Esophagus squamous epithelium (tissue), 5 donors: ENCODE results near the gene CCDC88C. TPM values are rescaled to one million over a fixed set of nuclear protein-coding genes. Genes with fewer than 3 reads are reported as not detected.

Experiments
- DNase-seq: peaks from one replicate; lab custom pipeline; 2025; lab: John Stamatoyannopoulos, UW
- H3K27ac ChIP-seq, 4 donors: fragments of 200-600 bp; sonication (generic); one replicate each; pipeline ENCODE4 v1.5.1; 2016 to 2019; ENCODE audit warnings: mild to moderate bottlenecking in 1 of 4
- H3K27me3 ChIP-seq, 4 donors: fragments of 200-600 bp; sonication (generic); 1 replicate in 3 of 4; 2 replicates in 1 of 4; pipeline versions ENCODE4 v1.5.1 to v1.6.0; 2017 to 2021; ENCODE audit warnings: antibody characterized with exemption in 1 of 4
- H3K36me3 ChIP-seq, 3 donors: fragments of 200-600 bp; sonication (generic); one replicate each; pipeline ENCODE4 v1.5.1; 2016 to 2019
- H3K4me1 ChIP-seq, 3 donors: fragments of 200-600 bp; sonication (generic); one replicate each; pipeline ENCODE4 v1.5.1; 2017 to 2019
- H3K4me3 ChIP-seq, 4 donors: fragments of 200-600 bp; sonication (generic); 1 replicate in 3 of 4; 2 replicates in 1 of 4; pipeline ENCODE4 v1.5.1; 2016 to 2019; ENCODE audit warnings: mild to moderate bottlenecking in 2 of 4, moderate library complexity in 1 of 4
- H3K9me3 ChIP-seq, 3 donors: fragments of 200-600 bp; sonication (generic); one replicate each; pipeline ENCODE4 v1.5.1; 2016 to 2019
- POLR2A ChIP-seq, 4 donors: fragments of 450-650 bp; IDR thresholded peaks; one replicate each; pipeline ENCODE4 v1.6.1; 2017; ENCODE audit warnings: antibody characterized with exemption in 4 of 4, mild to moderate bottlenecking in 4 of 4, moderate library complexity in 3 of 4
- WGBS, 2 donors: methylation state at CpG; one replicate each; pipeline ENCODE4 v1.1.5; 2018; 5-methylcytosine and 5-hydroxymethylcytosine counted together
- intact Hi-C: fragments of 100-400 bp; cut with DNase I; formaldehyde crosslinking; loops from one replicate; pipeline ENCODE4 v1.15.0; 2022
- total RNA-seq, 4 donors: library from RNA; depleted of rRNA; stranded (reverse); fragments of >200 nt; gene quantifications; one replicate each; pipeline ENCODE4 v1.1.0, GENCODE V29; 2016
- TF ChIP-seq, protein P1 (sequence below), 6 experiments: fragments of 450-650 bp in 4 of 6; fragments of 200-600 bp in 2 of 6; sonication (generic) in 2 of 6; IDR thresholded peaks; one replicate each; pipeline ENCODE4 v1.5.1; 2016 to 2019; ENCODE audit warnings: antibody characterized with exemption in 6 of 6, mild to moderate bottlenecking in 4 of 6, moderate library complexity in 4 of 6
- donor health status: DM: yes; HTN: yes; CAD: no.

The CCDC88C gene
- total RNA-seq, 4 donors from 2014 or later = 23.2 to 31.5 (median 29.9) TPM

DNA sequence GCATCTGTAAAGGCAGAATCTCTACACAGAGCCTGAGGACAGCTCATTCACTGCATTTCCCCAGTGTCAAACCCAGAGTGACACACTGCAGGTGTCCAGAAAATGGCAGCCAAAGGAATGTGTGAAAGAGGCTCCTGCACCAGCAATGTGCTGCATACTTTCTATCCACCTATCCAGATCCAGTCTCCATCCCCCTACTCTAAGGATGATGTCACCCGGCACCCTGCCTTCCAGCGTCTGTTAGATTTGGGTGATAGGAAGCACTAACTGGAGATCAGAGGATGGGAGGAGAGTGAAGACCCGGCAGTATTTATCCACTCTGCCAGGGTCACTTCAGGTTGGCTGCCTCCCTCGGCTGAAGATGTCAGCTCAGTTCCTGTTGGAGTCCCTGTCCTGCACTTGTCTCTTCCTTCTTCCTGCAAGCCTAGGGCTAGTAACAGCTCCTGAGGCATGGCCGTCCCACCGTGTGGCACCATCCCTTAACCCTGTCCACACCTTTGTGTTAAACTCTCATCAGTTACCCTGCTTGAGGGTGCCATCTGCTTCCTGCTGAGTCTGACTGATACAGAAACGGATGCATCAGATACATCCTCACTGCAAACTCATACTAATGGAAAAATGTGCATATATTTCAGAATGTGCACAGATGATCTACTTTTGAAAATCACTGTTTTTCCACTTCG, 160.2 kb downstream of the CCDC88C start:
- TF ChIP-seq POLR2A (IDR thresholded peaks at IDR 0.05) = no peak
- no peaks in the 10 kb centered on the region for H3K36me3 ChIP-seq
- no peaks in the 10 kb centered on the region for H3K27me3 ChIP-seq
- H3K27ac ChIP-seq = peak overlapping the region; percentile 61 to 82 (median 76)
- DNase-seq = no peak
- peak overlapping the region in 1 of 4 donors; percentile 18 for H3K4me3 ChIP-seq
- intact Hi-C loops = no loop called here
- H3K9me3 ChIP-seq = no peaks in the 10 kb centered on the region
- peaks cover 44 to 72% (median 46%) of the 10 kb centered on the region in 3 donors for H3K4me1 ChIP-seq
- WGBS, 2 donors = 32 to 35% methylated on average over 7 of the region's 8 CpGs

DNA sequence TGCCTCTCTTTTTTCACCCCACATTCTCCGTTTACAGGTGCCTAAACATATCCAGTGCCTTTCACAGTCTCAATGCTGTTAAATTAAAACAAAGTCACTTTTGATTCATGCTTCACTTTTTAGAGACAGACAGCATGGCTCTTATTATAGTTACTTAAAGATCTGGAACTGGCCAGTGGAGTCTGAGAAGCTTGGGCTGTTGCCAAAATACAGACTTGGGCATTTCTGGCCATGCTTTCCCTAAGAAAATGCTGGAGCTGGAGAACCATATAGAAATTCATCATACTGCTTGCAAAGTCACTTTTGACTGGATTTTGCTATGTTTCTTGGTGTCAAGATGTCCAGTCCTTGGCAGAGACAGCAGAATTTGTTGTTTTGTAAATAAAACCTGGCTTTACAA, 161.0 kb downstream of the CCDC88C start:
- H3K4me1 ChIP-seq = peaks cover 44 to 70% (median 48%) of the 10 kb centered on the region in 3 donors
- peak overlapping the region in 1 of 4 donors; percentile 82 for H3K27ac ChIP-seq
- TF ChIP-seq POLR2A (IDR thresholded peaks at IDR 0.05) = no peak
- intact Hi-C loops = no loop called here
- no peaks in the 10 kb centered on the region for H3K27me3 ChIP-seq
- no peaks in the 10 kb centered on the region for H3K36me3 ChIP-seq
- 83 to 92% methylated on average over 1 of the region's 1 CpG for WGBS, 2 donors
- no peaks in the 10 kb centered on the region for H3K9me3 ChIP-seq
- H3K4me3 ChIP-seq = no peak overlapping the region
- DNase-seq = no peak

DNA sequence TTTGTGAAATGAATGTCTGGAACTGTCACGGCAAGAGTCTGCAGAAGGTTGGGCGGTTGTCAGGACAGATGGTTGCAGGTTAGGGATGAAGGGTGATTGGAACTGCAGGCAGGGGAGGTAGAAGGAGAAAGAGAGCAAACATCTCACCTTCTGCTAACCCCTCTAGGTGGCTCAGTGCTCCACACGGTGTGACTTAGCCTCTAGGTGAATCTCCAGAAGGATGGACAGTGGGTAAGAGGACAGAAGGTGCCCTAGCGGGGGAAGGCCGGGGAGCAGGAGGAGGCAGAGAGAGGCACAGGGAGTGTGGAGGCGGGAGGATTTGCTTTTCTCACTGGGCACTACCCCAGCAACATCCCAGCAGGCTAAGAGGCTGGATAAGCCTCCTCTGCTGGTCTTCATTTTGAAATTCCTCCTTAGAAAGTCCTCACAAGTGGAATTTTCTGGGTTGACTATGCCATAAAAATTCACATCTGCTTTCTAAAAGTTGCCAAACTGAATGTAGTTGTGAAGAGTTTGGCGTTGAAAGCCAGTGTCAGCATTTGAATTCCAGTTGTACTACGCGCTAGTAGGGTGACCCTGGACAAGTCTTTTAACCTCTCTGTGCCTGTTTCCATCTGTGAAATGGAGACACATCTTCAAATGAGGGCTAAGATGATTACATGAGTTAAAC, 162.5 kb downstream of the CCDC88C start:
- Histone ChIP-seq H3K4me1 (peaks cover 44 to 85% (median 52%) of the 10 kb centered on the region in 3 donors), H3K27ac (no peak overlapping the region), H3K27me3 (no peaks in the 10 kb centered on the region), H3K4me3 (no peak overlapping the region), H3K36me3 (no peaks in the 10 kb centered on the region), H3K9me3 (no peaks in the 10 kb centered on the region)
- TF ChIP-seq, protein P1, sequence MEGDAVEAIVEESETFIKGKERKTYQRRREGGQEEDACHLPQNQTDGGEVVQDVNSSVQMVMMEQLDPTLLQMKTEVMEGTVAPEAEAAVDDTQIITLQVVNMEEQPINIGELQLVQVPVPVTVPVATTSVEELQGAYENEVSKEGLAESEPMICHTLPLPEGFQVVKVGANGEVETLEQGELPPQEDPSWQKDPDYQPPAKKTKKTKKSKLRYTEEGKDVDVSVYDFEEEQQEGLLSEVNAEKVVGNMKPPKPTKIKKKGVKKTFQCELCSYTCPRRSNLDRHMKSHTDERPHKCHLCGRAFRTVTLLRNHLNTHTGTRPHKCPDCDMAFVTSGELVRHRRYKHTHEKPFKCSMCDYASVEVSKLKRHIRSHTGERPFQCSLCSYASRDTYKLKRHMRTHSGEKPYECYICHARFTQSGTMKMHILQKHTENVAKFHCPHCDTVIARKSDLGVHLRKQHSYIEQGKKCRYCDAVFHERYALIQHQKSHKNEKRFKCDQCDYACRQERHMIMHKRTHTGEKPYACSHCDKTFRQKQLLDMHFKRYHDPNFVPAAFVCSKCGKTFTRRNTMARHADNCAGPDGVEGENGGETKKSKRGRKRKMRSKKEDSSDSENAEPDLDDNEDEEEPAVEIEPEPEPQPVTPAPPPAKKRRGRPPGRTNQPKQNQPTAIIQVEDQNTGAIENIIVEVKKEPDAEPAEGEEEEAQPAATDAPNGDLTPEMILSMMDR (IDR thresholded peaks at IDR 0.05) = no peak
- TF ChIP-seq POLR2A (IDR thresholded peaks at IDR 0.05) = no peak
- intact Hi-C loops = no loop called here
- DNase-seq = no peak
- 83 to 84% methylated on average over 8 of the region's 9 CpGs for WGBS, 2 donors

DNA sequence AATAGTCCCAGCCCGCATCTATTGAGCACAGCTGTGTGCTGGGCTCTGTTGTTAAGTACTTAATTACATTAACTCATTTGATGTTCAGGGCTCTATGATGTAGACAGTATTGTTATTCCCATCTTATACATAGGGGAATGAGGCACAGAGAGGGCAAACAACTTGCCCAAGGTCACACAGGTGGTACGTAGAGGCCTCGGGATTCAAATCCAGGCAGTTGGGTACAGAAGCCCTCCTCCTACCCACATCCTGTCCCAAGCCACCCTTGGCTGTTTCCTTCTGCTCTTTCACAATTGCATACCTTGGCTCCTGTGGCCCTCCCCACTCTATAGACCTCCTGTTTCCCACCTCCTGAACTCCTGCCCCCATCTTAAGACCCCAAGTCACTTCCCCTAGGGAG, 163.2 kb downstream of the CCDC88C start:
- no peak for DNase-seq
- WGBS, 2 donors = 62 to 66% methylated on average over 3 of the region's 3 CpGs
- no peak overlapping the region for H3K4me3 ChIP-seq
- TF ChIP-seq, protein P1 (IDR thresholded peaks at IDR 0.05) = no peak
- no peak for TF ChIP-seq POLR2A (IDR thresholded peaks at IDR 0.05)
- peaks cover 44 to 89% (median 52%) of the 10 kb centered on the region in 3 donors for H3K4me1 ChIP-seq
- peak overlapping the region in 2 of 4 donors; percentile 85 for H3K27ac ChIP-seq
- intact Hi-C loops = no loop called here
- no peaks in the 10 kb centered on the region for H3K36me3 ChIP-seq
- H3K9me3 ChIP-seq = no peaks in the 10 kb centered on the region
- H3K27me3 ChIP-seq = no peaks in the 10 kb centered on the region

DNA sequence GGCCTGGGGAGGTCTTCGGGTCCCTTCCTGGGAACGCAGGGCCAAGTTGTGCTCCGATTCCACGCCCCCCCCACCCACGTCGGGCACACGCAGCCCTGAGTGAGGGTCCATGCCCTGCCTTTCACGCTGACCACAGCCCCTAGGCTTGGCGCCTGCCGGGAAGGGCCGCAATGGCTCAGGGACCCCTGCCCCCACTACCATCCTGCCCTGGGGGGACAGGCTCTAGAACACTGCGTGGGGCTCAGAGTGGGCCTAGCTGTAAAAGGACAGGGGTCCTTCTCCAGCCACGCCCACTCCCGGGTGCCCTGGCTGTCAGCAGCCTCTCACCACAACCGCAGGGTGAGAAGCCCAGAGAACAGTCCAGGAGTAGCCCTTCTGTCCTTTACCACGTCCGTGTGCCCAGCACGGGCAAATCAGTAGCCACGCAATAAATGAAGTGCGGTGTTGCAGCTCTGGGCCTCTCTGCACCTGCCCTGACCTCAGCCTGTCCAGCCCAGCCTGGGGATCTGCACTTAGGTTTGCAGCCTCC, 163.8 kb downstream of the CCDC88C start:
- DNase-seq = no peak
- Histone ChIP-seq H3K4me3 (peak overlapping the region; percentile 51 to 79 (median 64)), H3K27ac (peak overlapping the region; percentile 73 to 85 (median 82)), H3K4me1 (peaks cover 43 to 83% (median 50%) of the 10 kb centered on the region in 3 donors), H3K9me3 (no peaks in the 10 kb centered on the region), H3K27me3 (no peaks in the 10 kb centered on the region), H3K36me3 (no peaks in the 10 kb centered on the region)
- whole genome bisulfite sequencing, 2 donors = 40 to 80% methylated on average over 2 to 4 of the region's 20 CpGs
- intact Hi-C loops = no loop called here
- TF ChIP-seq, protein P1 (IDR thresholded peaks at IDR 0.05) = no peak
- no peak for TF ChIP-seq POLR2A (IDR thresholded peaks at IDR 0.05)
